Islet of Langerhans (tissue), 1 donor: ENCODE results near the gene KIF6.

ENCODE experiments used
- FAIRE-seq: peaks from one replicate; lab custom pipeline; 2011; peaks lifted over from hg19 to GRCh38; lab: Jason Lieb, UNC

The KIF6 gene

GRCh38 chr6:39593646-39594045, 131.6 kb downstream of the KIF6 start:
- no peak for FAIRE-seq

- no peak for FAIRE-seq
These were observed 134.3 kb downstream of the KIF6 start for GRCh38 chr6:39590871-39591393.

GRCh38 chr6:39587080-39587479, 138.1 kb downstream of the KIF6 start:
- no peak for FAIRE-seq

GRCh38 chr6:39585641-39586040, 139.6 kb downstream of the KIF6 start:
- no peak for FAIRE-seq

- FAIRE-seq: no peak
These were observed 147.6 kb downstream of the KIF6 start for GRCh38 chr6:39577446-39578165.

- no peak for FAIRE-seq
These were observed 148.5 kb downstream of the KIF6 start for GRCh38 chr6:39576556-39577303.

GRCh38 chr6:39574991-39575390, 150.2 kb downstream of the KIF6 start:
- no peak for FAIRE-seq

- no peak for FAIRE-seq
These were observed 151.7 kb downstream of the KIF6 start for GRCh38 chr6:39573541-39573940.

- FAIRE-seq: no peak
These were observed 152.4 kb downstream of the KIF6 start for GRCh38 chr6:39572661-39573340.

GRCh38 chr6:39568896-39569295, 156.3 kb downstream of the KIF6 start:
- FAIRE-seq: no peak

GRCh38 chr6:39567091-39567490, 158.1 kb downstream of the KIF6 start:
- no peak for FAIRE-seq

- FAIRE-seq: no peak
These were observed 158.8 kb downstream of the KIF6 start for GRCh38 chr6:39566456-39566855.

GRCh38 chr6:39565956-39566355, 159.3 kb downstream of the KIF6 start:
- FAIRE-seq: no peak

GRCh38 chr6:39563566-39564311, 161.5 kb downstream of the KIF6 start:
- no peak for FAIRE-seq

- FAIRE-seq: no peak
These were observed 163.5 kb downstream of the KIF6 start for GRCh38 chr6:39561536-39562266.

GRCh38 chr6:39560915-39561314, 164.3 kb downstream of the KIF6 start:
- FAIRE-seq: no peak

- FAIRE-seq: no peak
These were observed 166.5 kb downstream of the KIF6 start for GRCh38 chr6:39558591-39559190.

GRCh38 chr6:39558079-39558478, 167.1 kb downstream of the KIF6 start:
- no peak for FAIRE-seq

- no peak for FAIRE-seq
These were observed 170.1 kb downstream of the KIF6 start for GRCh38 chr6:39555136-39555535.

GRCh38 chr6:39553860-39554802, 171.1 kb downstream of the KIF6 start:
- FAIRE-seq: no peak
